ENCODE measurements around the gene AMBP.

GRCh38 chr9:114076237-114077161, 1.6 kb downstream of the AMBP start:
- TF ChIP-seq, protein P1, sequence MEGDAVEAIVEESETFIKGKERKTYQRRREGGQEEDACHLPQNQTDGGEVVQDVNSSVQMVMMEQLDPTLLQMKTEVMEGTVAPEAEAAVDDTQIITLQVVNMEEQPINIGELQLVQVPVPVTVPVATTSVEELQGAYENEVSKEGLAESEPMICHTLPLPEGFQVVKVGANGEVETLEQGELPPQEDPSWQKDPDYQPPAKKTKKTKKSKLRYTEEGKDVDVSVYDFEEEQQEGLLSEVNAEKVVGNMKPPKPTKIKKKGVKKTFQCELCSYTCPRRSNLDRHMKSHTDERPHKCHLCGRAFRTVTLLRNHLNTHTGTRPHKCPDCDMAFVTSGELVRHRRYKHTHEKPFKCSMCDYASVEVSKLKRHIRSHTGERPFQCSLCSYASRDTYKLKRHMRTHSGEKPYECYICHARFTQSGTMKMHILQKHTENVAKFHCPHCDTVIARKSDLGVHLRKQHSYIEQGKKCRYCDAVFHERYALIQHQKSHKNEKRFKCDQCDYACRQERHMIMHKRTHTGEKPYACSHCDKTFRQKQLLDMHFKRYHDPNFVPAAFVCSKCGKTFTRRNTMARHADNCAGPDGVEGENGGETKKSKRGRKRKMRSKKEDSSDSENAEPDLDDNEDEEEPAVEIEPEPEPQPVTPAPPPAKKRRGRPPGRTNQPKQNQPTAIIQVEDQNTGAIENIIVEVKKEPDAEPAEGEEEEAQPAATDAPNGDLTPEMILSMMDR (IDR thresholded peaks at IDR 0.05), result no peak
- TF ChIP-seq EZH2phosphoT487 (IDR thresholded peaks at IDR 0.05), result no peak
- no peak for TF ChIP-seq EZH2 (IDR thresholded peaks at IDR 0.05)

All from neural progenitor cell (in vitro differentiated cells).